Hepatocyte (in vitro differentiated cells): ENCODE results near the gene HDAC2.

Source experiments
- CTCF ChIP-seq: fragments of 200-600 bp; sonication (generic); IDR thresholded peaks from 2 replicates; pipeline ENCODE4 v1.5.1; 2016; ENCODE audit warnings: antibody characterized with exemption, mild to moderate bottlenecking; ENCODE audit not compliant: poor library complexity
- EZH2phosphoT487 ChIP-seq: fragments of 200-600 bp; sonication (generic); IDR thresholded peaks from one replicate; pipeline ENCODE4 v1.6.1; 2018; ENCODE audit warnings: antibody characterized with exemption, mild to moderate bottlenecking, low read depth, moderate library complexity; ENCODE audit not compliant: unreplicated experiment, severe bottlenecking

- no peak for TF ChIP-seq CTCF
- no peak for TF ChIP-seq EZH2phosphoT487
Measured at GRCh38 chr6:113954653-113955052, 16.3 kb downstream of the HDAC2 start.
